GM18519 (cell line): ENCODE measurements around the gene BAG1.

Source experiments
- ATAC-seq: cut with Tn5 transposase; IDR thresholded peaks from one replicate; pipeline ENCODE4 v1.9.1; 2021; ENCODE audit warnings: mild to moderate bottlenecking, moderate library complexity; ENCODE audit not compliant: unreplicated experiment, low FRiP score

Gene BAG1

GRCh38 chr9:33245341-33245740, 19.2 kb downstream of the BAG1 start:
- no peak for ATAC-seq

GRCh38 chr9:33244137-33244784, 20.2 kb downstream of the BAG1 start:
- ATAC-seq: no peak

- no peak for ATAC-seq
Observed at GRCh38 chr9:33242609-33243134, 21.8 kb downstream of the BAG1 start.

GRCh38 chr9:33241298-33241697, 23.2 kb downstream of the BAG1 start:
- no peak for ATAC-seq

GRCh38 chr9:33239921-33240320, 24.6 kb downstream of the BAG1 start, which contains the start of gene SPINK4:
Gene SPINK4 (plus strand): TSS chr9:33240167. CDS start chr9:33240209, 42 bp downstream.
- ATAC-seq: no peak

GRCh38 chr9:33236571-33236970, 27.9 kb downstream of the BAG1 start:
- no peak for ATAC-seq

GRCh38 chr9:33234511-33235467, 29.7 kb downstream of the BAG1 start:
- no peak for ATAC-seq

- no peak for ATAC-seq
Observed at GRCh38 chr9:33233626-33234342, 30.7 kb downstream of the BAG1 start.

GRCh38 chr9:33232815-33233214, 31.7 kb downstream of the BAG1 start:
- no peak for ATAC-seq

- no peak for ATAC-seq
Observed at GRCh38 chr9:33231623-33231942, 32.9 kb downstream of the BAG1 start.

GRCh38 chr9:33230756-33231622, 33.5 kb downstream of the BAG1 start:
- no peak for ATAC-seq

- ATAC-seq: no peak
Observed at GRCh38 chr9:33229359-33230114, 35.0 kb downstream of the BAG1 start.

- no peak for ATAC-seq
Observed at GRCh38 chr9:33228606-33229005, 35.9 kb downstream of the BAG1 start.

- ATAC-seq: no peak
Observed at GRCh38 chr9:33227741-33228140, 36.8 kb downstream of the BAG1 start.

- no peak for ATAC-seq
Observed at GRCh38 chr9:33227008-33227398, 37.5 kb downstream of the BAG1 start.

GRCh38 chr9:33225319-33226147, 39.0 kb downstream of the BAG1 start:
- ATAC-seq: no peak

- no peak for ATAC-seq
Observed at GRCh38 chr9:33223696-33224095, 40.8 kb downstream of the BAG1 start.

- ATAC-seq: no peak
Observed at GRCh38 chr9:33222031-33222430, 42.5 kb downstream of the BAG1 start.

- ATAC-seq: no peak
Observed at GRCh38 chr9:33221568-33221884, 43.0 kb downstream of the BAG1 start.
